Activated naive CD4-positive, alpha-beta T cell treated with anti-CD3 and anti-CD28 coated beads for 36 hours (primary cell): Measurements from ENCODE around the gene HSFX3. TPM values are rescaled to one million over a fixed set of nuclear protein-coding genes. Genes with fewer than 3 reads are reported as not detected.
"Not testable (repeated sequence)": the region's sequence is repeated elsewhere in the genome, so short reads cannot be mapped to it uniquely, and the experiment has no call there.

Experiments used
- CTCF ChIA-PET: fragments of 350-600 bp; sonication (Branson Sonifier 250); formaldehyde crosslinking; loops from one replicate; lab custom pipeline; 2021; ENCODE audit warnings: antibody characterized with exemption; lab: Charles Lee
- DNase-seq: peaks from one replicate; pipeline ENCODE4 v3.0.0-alpha.2; 2020
- H3K27ac Mint-ChIP-seq: one replicate; pipeline ENCODE4 v1.8.0; 2021; ENCODE audit warnings: mild to moderate bottlenecking, mixed read lengths
- H3K27me3 Mint-ChIP-seq: one replicate; pipeline ENCODE4 v1.8.0; 2021; ENCODE audit warnings: low read depth, mixed read lengths
- H3K36me3 Mint-ChIP-seq: one replicate; pipeline ENCODE4 v1.8.0; 2021; ENCODE audit warnings: low read depth, mixed read lengths
- H3K4me1 Mint-ChIP-seq: one replicate; pipeline ENCODE4 v1.8.0; 2021; ENCODE audit warnings: low read depth, mixed read lengths
- H3K4me3 Mint-ChIP-seq: one replicate; pipeline ENCODE4 v1.8.0; 2021; ENCODE audit warnings: mild to moderate bottlenecking, moderate library complexity, mixed read lengths
- H3K9me3 Mint-ChIP-seq: one replicate; pipeline ENCODE4 v1.8.0; 2021; ENCODE audit warnings: mixed read lengths
- intact Hi-C: fragments of 100-400 bp; cut with micrococcal nuclease; formaldehyde crosslinking; loops from one replicate; pipeline ENCODE4 v1.15.1; 2023
- total RNA-seq, 2 experiments: library from RNA; stranded (reverse); gene quantifications; one replicate each; pipeline ENCODE4 v1.2.3, GENCODE V29; 2021

The HSFX3 gene
- total RNA-seq, 2 experiments from 2014 or later = not detected

DNA sequence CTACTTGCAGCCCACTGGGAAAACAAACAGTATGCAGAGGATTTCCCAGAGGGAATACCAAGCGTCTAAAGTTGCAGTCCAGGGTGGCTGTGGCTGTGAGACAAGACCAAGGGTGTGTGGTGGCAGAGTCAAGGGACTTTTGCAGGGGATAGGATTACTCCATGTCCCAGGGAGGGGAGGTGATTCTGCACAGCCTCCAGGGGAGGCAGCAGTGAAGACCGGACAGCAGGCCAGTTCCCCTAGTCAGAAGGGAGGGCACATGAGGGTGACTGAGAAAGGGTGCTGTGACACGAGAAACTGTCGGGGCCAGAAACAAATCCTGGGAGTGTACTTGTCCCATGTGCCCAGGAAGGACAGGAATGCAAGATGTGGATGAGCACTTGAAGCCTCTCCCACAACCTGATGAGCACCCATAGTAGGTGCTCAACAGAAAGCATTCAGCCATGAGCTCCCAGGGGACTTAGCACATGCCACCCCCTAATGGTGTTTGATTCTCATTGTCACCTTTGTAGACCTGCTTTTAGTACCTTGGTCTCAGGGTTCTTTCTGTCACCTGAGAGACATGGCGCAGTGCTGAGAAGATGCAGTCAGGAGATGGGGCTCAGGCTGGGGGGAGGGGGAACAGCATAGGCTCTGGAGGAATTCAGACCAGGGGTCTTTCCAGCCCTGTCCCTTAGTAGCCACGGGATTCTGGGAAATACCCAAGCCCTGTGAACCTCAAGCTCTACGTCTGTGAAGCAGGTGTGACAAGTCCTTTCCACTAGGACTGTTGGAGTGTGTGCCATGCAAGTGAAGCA lies 18.1 kb upstream of the HSFX3 start:
- Mint-ChIP-seq H3K4me3 (no peak overlapping the region), H3K27ac (no peak overlapping the region), H3K36me3 (no peaks in the 10 kb centered on the region), H3K9me3 (no peaks in the 10 kb centered on the region), H3K4me1 (peaks cover 1% of the 10 kb centered on the region), H3K27me3 (peaks cover 4% of the 10 kb centered on the region)
- CTCF ChIA-PET = no interaction called here
- DNase-seq = no peak
- intact Hi-C loops = no loop called here

DNA sequence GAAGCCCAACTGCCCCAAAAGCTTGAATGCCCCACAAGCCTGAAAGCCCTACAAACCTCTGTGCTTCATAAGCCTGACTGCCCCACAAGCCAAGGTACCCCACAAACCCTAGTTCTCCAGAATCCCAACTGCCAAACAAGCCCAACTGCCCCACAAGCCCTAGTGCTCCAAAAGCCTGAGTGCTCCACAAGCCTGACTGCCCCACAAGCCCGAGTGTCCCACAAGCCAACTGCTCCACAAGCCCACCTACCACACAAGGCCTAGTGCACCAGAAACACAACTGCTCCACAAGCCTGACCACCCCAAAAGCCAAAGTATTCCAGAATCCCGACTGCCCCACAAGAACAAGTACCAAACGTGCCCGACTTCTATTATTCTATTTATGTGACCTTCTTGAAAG lies 13.6 kb upstream of the HSFX3 start:
- CTCF ChIA-PET = no interaction called here
- H3K27me3 Mint-ChIP-seq = no peaks in the 10 kb centered on the region
- no peaks in the 10 kb centered on the region for H3K36me3 Mint-ChIP-seq
- no peak for DNase-seq
- H3K27ac Mint-ChIP-seq = no peak overlapping the region
- no peak overlapping the region for H3K4me3 Mint-ChIP-seq
- no peaks in the 10 kb centered on the region for H3K4me1 Mint-ChIP-seq
- intact Hi-C loops = no loop called here
- H3K9me3 Mint-ChIP-seq = no peaks in the 10 kb centered on the region

DNA sequence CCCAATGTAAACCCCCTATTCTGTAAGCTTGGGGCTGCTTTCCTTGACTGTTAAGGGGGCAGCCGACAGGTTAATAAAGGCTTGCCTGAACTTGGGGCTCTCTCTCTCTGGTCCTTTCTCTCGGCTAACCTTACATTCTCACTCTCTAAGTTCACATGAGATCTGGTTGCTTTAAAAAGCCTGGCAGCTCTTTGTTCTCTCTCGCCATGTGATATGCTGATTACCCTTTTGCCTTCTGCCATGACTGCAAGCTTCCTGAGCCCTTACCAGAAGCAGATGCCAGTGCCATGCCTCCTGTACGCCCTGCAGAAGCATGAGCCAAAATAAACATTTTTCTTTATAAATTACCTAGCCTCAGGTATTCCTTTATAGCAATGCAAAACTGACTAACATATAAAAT lies 5.5 kb upstream of the HSFX3 start:
- H3K36me3 Mint-ChIP-seq, DNase-seq, H3K27me3 Mint-ChIP-seq, CTCF ChIA-PET, H3K4me3 Mint-ChIP-seq, H3K27ac Mint-ChIP-seq, intact Hi-C loops, H3K9me3 Mint-ChIP-seq, H3K4me1 Mint-ChIP-seq: not testable (repeated sequence)

DNA sequence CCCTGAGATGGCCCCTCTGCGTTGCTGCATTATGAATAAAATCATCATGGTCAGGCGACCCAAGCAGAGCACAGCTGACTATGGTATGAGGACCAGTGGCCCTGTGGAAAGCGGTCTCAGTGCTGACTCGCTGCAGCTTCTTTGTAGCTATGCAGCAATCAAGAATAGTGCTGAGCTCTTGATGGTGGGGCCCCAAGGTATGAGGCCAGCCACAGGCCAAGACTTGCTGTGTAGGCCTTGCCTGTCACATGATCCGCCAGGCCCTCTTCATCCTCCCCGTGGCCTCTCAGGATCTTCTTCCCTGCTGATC lies 2.2 kb upstream of the HSFX3 start:
- H3K36me3 Mint-ChIP-seq, CTCF ChIA-PET: not testable (repeated sequence)

DNA sequence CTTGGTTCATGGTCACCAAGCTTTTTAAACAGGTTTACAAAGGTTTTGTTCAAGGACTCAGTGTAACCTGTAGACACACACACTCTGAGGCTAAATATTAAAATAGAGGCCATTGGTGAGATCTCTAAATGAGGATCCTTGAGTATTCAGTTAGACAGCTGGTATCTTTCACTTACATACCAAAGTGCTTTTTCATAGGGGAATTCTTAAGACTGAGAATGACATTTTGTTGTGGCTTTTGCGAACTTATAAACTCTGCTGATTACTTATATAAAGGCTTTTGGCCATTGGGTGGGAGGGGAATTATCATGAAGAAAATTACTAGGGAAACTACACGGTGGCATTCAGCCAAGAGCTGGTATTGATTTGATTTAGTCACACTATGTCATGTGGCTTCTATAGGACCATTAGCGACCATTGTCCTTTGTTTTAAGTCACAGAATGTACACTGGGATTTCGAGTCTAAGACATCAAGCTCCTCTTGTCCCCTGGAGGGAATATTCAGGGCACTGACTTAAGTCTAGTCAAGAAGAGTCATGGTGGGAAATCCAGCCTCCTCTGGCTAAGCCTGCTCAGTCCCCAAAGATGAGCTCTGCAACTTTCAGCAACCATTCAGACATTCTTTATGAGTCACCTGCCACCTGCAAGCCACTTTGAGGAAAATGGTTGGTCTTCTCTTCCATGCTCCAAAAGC lies 1.7 kb upstream of the HSFX3 start:
- CTCF ChIA-PET, intact Hi-C loops, H3K4me1 Mint-ChIP-seq, H3K4me3 Mint-ChIP-seq, H3K36me3 Mint-ChIP-seq, DNase-seq, H3K9me3 Mint-ChIP-seq, H3K27ac Mint-ChIP-seq, H3K27me3 Mint-ChIP-seq: not testable (repeated sequence)

More for the DNA sequence above, 2.2 kb upstream of the HSFX3 start:
- H3K27me3 Mint-ChIP-seq, H3K4me1 Mint-ChIP-seq, H3K4me3 Mint-ChIP-seq, H3K9me3 Mint-ChIP-seq, intact Hi-C loops, H3K27ac Mint-ChIP-seq, DNase-seq: not testable (repeated sequence)

DNA sequence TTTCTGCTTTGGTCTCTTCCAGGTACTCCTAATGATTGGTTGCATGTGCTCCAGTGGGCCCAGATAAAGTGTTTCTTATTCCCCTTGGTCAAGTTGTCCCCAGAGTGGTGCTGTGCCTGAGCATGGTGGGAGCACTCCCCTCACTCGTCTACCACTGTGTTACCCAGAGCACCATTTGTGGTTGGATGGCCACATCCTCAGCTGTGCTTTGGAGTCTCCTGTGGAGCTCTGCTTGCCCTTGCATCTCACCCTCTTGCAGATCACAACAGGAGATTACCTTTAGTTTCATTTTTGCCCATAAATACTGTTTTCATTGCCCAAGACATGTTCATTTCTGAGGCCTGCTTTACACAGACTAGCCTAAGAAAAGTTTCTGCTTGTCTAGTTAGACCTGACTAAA lies 730 bp upstream of the HSFX3 start:
- H3K27ac Mint-ChIP-seq, DNase-seq, H3K27me3 Mint-ChIP-seq, H3K4me3 Mint-ChIP-seq, H3K9me3 Mint-ChIP-seq, CTCF ChIA-PET, intact Hi-C loops, H3K4me1 Mint-ChIP-seq, H3K36me3 Mint-ChIP-seq: not testable (repeated sequence)

DNA sequence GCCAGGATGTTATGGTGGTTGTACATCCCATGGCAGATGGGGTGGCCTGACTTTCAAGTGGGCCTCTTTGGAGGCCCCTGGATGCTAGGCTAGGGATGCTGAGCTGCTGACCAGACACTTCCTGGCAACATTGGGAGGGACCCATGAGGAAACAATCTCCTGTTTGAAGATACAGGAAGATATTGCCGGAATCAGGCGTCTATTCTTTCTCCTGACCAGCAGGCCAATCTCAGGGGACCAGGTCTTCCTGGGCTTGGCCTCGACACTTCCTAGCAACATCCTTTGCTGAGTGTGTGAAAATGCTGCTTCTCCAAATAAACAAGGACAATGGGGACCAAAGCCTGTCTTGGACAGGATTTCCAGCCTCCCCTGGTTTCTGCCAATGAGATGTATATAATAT lies 1.9 kb downstream of the HSFX3 start:
- H3K4me3 Mint-ChIP-seq, H3K4me1 Mint-ChIP-seq, H3K36me3 Mint-ChIP-seq, H3K27me3 Mint-ChIP-seq, DNase-seq, H3K9me3 Mint-ChIP-seq, CTCF ChIA-PET, H3K27ac Mint-ChIP-seq: not testable (repeated sequence)
- intact Hi-C loops = loop anchor here (10.0 kb wide), 1 partner anchor 1163 kb away; no protein-coding TSS in a partner anchor

DNA sequence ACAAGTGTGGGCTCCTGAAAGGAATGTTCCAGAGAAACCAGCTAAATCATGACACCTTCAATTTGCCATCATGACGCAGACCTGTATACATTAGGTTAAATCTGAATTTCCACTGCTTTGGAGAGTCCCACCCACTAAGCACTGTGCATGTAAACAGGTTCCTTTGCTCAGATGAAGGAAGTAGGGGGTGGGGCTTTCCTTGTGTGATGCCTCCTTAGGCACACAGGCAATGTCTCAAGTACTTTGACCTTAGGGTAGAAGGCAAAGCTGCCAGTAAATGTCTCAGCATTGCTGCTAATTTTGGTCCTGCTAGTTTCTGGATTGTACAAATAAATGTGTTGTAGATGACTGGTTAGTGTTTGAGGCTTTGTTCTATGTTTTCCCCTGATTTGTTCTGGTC lies 2.8 kb downstream of the HSFX3 start:
- CTCF ChIA-PET, H3K4me3 Mint-ChIP-seq, H3K27me3 Mint-ChIP-seq, H3K4me1 Mint-ChIP-seq, H3K36me3 Mint-ChIP-seq, H3K27ac Mint-ChIP-seq, DNase-seq, H3K9me3 Mint-ChIP-seq: not testable (repeated sequence)
- intact Hi-C loops = loop anchor here (10.0 kb wide), 1 partner anchor 1162 kb away; no protein-coding TSS in a partner anchor

DNA sequence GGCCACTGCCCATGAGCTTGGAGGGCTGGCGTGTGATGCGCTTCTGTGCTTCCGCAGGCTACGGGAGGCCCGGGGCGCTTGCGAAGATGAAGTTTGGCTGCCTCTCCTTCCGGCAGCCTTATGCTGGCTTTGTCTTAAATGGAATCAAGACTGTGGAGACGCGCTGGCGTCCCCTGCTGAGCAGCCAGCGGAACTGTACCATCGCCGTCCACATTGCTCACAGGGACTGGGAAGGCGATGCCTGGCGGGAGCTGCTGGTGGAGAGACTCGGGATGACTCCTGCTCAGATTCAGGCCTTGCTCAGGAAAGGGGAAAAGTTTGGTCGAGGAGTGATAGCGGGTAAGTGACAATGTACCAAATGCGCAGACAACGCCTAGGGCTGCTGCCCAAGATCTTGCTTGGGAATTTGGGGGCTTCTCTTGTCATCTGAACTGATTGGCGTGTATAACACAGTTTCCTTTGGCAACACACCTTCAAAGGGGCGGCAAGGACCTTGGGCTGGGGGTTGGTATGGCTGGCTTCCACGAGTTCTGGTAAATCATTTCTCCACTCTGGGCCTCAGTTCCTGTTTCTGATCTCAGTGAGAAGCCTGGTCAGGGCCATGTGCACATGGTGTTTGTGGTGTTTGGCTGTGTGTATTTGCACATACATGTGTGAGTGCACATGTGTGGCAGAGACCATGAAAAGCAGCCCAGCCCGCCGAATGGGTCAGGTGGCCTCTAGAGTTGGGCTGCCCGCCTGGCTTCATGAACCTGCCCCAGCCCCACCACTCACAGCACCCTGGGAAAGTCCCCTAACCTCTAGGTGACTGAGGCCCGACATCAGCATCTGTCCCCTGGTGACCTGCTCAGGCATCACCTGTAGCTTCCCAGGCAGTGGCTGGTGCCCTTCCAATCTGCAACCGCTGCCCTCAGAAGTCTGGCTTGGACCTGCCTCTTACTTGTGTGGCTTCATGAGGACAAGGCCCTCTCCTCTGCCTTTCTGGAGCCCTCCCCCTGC lies 3.9 kb downstream of the HSFX3 start:
- H3K27ac Mint-ChIP-seq, H3K4me3 Mint-ChIP-seq, H3K9me3 Mint-ChIP-seq, H3K36me3 Mint-ChIP-seq, H3K27me3 Mint-ChIP-seq, H3K4me1 Mint-ChIP-seq, CTCF ChIA-PET: not testable (repeated sequence)
- DNase-seq = peak; percentile 5
- intact Hi-C loops = loop anchor here (10.0 kb wide), 1 partner anchor 1161 kb away; no protein-coding TSS in a partner anchor

DNA sequence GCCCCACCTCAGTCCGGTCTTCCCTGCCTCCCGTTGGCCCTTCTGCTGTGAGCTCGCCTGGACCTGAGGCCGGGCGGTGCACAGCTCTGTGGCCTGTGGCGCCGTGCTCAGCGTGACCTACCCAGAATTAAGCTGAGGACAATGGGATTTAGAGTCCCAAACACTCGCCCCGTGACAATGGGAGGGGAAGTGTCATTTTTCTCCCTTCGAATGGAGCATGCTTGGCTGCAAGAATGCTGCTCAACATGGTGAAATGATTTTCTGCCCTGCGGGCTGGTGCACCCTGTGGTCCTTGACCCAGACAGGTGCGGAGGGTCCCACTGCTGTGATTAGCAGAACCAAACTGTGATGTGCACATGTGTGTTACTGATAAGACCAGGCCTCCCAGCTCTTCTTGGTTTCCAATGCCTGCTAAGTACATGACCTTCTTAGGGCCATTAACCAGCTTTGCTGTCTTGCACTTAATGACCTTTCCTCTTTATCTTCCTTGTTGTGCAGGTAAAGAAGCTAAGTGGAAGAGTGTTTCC lies 8.1 kb downstream of the HSFX3 start:
- Mint-ChIP-seq H3K36me3 (peaks cover 1% of the 10 kb centered on the region), H3K4me1 (peaks cover 2% of the 10 kb centered on the region), H3K9me3 (no peaks in the 10 kb centered on the region), H3K27me3 (no peaks in the 10 kb centered on the region), H3K4me3 (peak overlapping the region; percentile 91), H3K27ac (peak overlapping the region; percentile 99)
- no peak for DNase-seq
- intact Hi-C loops = loop anchor here (1.0 to 10.0 kb wide), 5 partner anchors 90 to 1157 kb away; partner anchors contain the start of genes MAMLD1, MTM1, MTMR1 and TMEM185A
- CTCF ChIA-PET = no interaction called here

DNA sequence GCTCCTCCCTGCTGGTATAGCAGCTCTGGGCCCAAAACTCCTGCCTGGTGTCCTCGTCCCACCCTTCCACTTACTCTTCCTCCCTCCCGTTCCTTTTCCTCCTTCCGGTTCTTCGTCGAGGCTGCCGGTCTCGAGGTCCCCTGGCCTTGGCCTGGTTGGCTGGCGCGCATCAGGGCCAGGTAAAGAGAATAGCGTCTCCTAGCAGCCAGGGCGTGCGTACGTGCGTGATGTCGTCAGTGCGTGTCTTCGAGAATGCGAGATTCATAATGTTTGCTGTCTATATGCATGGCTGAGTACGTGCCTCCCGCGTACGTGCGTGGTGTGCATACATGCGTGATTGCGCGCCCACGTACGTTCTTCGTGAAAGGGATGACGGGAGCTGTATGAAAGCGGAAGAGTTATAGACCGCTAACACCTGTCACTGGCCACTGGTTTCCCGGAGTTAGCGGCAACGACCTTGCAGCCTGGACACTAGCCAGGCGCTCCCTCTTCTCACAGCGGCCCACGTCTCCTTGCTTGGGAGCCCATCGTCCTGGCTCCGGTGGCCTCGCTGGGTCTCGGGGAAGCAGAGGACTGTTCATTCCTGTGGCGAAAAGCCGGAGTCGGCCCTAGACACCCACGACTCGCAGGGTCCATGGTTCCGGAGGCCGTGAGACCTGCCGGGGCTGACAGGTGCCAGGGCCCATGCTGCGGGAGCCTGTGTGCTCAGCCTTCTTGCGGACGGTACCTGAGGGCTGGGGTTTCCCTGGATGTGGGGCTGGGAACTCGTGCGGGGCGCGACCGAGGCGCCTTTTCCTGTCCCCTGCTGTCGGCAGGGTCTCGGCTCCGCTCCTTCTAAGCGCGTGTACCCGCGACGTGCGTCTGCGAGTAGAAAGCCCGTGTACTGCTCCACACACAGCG lies 8.9 kb downstream of the HSFX3 start, which contains the start of gene EOLA1:
TSS of gene EOLA1 (plus strand) at position 392 of the 900 bp plus-strand sequence. CDS start 4,619 bp downstream, outside the sequence.
- CTCF ChIA-PET = interaction anchor here (0.6 kb wide), 1 partner anchor 37 kb away, joined by 3 read pairs; no protein-coding TSS in a partner anchor
- DNase-seq = peak; percentile 93
- peak within 1 kb of the TSS; percentile 99 for H3K27ac Mint-ChIP-seq
- H3K9me3 Mint-ChIP-seq = no peaks in the 10 kb centered on the region
- H3K4me1 Mint-ChIP-seq = peaks cover 2% of the 10 kb centered on the region
- H3K4me3 Mint-ChIP-seq = peak within 1 kb of the TSS; percentile 91
- no peaks in the 10 kb centered on the region for H3K27me3 Mint-ChIP-seq
- H3K36me3 Mint-ChIP-seq = peaks cover 1% of the 10 kb centered on the region
- intact Hi-C loops = loop anchor here (1.0 to 10.0 kb wide), 7 partner anchors 36 to 1630 kb away; partner anchors contain the start of genes FMR1, IDS, MAMLD1 and MTM1
